ENCODE data around the gene IDH3B.

IDH3B gene

DNA sequence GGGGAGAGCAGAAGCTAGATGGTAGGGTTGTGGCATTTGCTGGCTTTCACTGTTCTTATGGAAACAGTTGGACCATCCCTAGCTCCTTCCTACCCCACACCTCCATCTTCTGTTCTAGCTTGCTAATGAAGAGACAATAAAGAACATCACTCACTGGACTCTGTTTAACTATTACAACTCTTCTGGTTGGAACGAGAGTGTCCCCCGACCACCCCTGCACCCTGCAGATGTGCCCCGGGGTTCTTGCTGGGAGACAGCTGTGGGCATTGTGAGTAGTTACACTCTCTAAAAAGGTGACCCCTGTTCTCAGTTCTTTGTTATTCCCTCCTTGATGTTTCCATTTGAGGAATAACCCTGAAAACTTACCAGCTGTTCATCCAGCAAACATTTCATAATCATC, 51.9 kb downstream of the IDH3B start:
- DNase-seq = no peak

GRCh38 chr20:2610941-2611720, 52.9 kb downstream of the IDH3B start:
- peak; percentile 27 to 67 for DNase-seq

DNA sequence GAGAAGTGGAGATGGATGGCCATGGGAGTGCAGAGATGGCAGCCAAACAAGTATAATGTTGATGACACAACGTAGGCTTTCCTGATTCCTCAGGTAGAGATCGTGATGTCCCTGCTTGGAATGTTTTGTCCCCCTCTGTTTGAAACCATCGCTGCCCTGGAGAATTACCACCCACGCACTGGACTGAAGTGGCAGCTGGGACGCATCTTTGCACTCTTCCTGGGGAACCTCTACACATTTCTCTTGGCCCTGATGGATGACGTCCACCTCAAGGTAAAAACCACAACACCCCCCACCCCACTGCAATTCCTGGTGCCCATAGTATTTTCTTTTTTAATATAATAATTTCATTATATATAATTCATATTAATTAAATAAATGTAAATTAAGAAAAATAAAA, 53.7 kb downstream of the IDH3B start:
- no peak for DNase-seq

Data from NCI-H526 (cell line).